Endodermal cell (in vitro differentiated cells): ENCODE data around the gene SPANXA1. TPM values are rescaled to one million over a fixed set of nuclear protein-coding genes. Genes with fewer than 3 reads are reported as not detected.
"Not testable (repeated sequence)": the region's sequence is repeated elsewhere in the genome, so short reads cannot be mapped to it uniquely, and the experiment has no call there.

Experiments used
- DNase-seq: peaks from one replicate; pipeline ENCODE4 v3.0.0-alpha.2; 2017
- H3K27ac ChIP-seq: 2 replicates; pipeline ENCODE4 v1.5.1; 2013; ENCODE audit warnings: mild to moderate bottlenecking, low read depth, low read length, moderate library complexity
- H3K27me3 ChIP-seq: 2 replicates; pipeline ENCODE4 v1.6.1; 2013; ENCODE audit warnings: mild to moderate bottlenecking, low read length, moderate library complexity; ENCODE audit not compliant: insufficient read depth, control insufficient read depth, poor library complexity, severe bottlenecking
- H3K36me3 ChIP-seq: 2 replicates; pipeline ENCODE4 v1.7.0; 2013; ENCODE audit warnings: mild to moderate bottlenecking, low read length, moderate library complexity; ENCODE audit not compliant: control insufficient read depth, insufficient read depth
- H3K4me1 ChIP-seq: one replicate; pipeline ENCODE4 v1.7.0; 2013; ENCODE audit warnings: low read length; ENCODE audit not compliant: control insufficient read depth, insufficient read depth
- H3K4me3 ChIP-seq: 2 replicates; pipeline ENCODE4 v1.5.1; 2013; ENCODE audit warnings: mild to moderate bottlenecking, low read length, moderate library complexity
- H3K9ac ChIP-seq: 2 replicates; pipeline ENCODE4 v1.6.1; 2013; ENCODE audit warnings: mild to moderate bottlenecking, low read length, moderate library complexity; ENCODE audit not compliant: poor library complexity, severe bottlenecking; ENCODE audit errors: extremely low read depth
- H3K9me3 ChIP-seq: 2 replicates; pipeline ENCODE4 v1.6.1; 2013; ENCODE audit warnings: mild to moderate bottlenecking, low read length, moderate library complexity; ENCODE audit not compliant: control insufficient read depth
- H3K27ac Mint-ChIP-seq: 2 replicates; pipeline ENCODE4 v1.8.0; 2020; ENCODE audit warnings: mixed read lengths
- H3K27me3 Mint-ChIP-seq: 2 replicates; pipeline ENCODE4 v1.8.0; 2021; ENCODE audit warnings: mild to moderate bottlenecking, mixed read lengths; ENCODE audit not compliant: insufficient read depth
- H3K36me3 Mint-ChIP-seq: 2 replicates; pipeline ENCODE4 v1.8.0; 2020; ENCODE audit warnings: low read depth, mixed read lengths
- H3K4me1 Mint-ChIP-seq: 2 replicates; pipeline ENCODE4 v1.8.0; 2020; ENCODE audit warnings: mixed read lengths
- H3K4me3 Mint-ChIP-seq: 2 replicates; pipeline ENCODE4 v1.8.0; 2020; ENCODE audit warnings: mild to moderate bottlenecking, moderate library complexity, mixed read lengths
- H3K9me3 Mint-ChIP-seq: 2 replicates; pipeline ENCODE4 v1.8.0; 2020; ENCODE audit warnings: mild to moderate bottlenecking, mixed read lengths
- CTCF ChIP-seq: fragments of 200-600 bp; sonication (generic); conservative IDR thresholded peaks from 2 replicates; pipeline ENCODE4 v1.5.0; 2021; ENCODE audit warnings: antibody characterized with exemption, mild to moderate bottlenecking
- WGBS, 2 experiments: methylation state at CpG; one replicate each; pipeline versions ENCODE4 v1.1.5 to v1.1.7; 2013; ENCODE audit warnings: missing lambda C conversion rate in 2 of 2, mixed read lengths in 1 of 2; ENCODE audit not compliant: insufficient coverage in 1 of 2, insufficient read length in 1 of 2; 5-methylcytosine and 5-hydroxymethylcytosine counted together
- long read RNA-seq, 4 experiments: library from polyadenylated mRNA in 2 of 4; library from RNA in 1 of 4; library from capped mRNA in 1 of 4; stranded (forward) in 3 of 4; unstranded in 1 of 4; transcript quantifications; one replicate each; pipeline ENCODE4 v2.0.0, GENCODE V29; 2020 to 2021; ENCODE audit warnings: inconsistent platforms in 1 of 4
- polyA plus RNA-seq, 2 experiments: library from polyadenylated mRNA; stranded (reverse); fragments of 50-300 nt; gene quantifications; one replicate each; pipeline ENCODE4 v1.2.3, GENCODE V29; 2013
- total RNA-seq, 2 donors: library from RNA; stranded (reverse); fragmentation: NEBNext Ultra II Directional in 1 of 2; extraction: Animal tissue kit (Norgen Biotek cat#: 25700) in 1 of 2; gene quantifications; 2 replicates in 1 of 2; 3 replicates in 1 of 2; pipeline ENCODE4 v1.2.1, GENCODE V29; 2021

Gene SPANXA1
- total RNA-seq: not detected
- not detected for polyA plus RNA-seq (2013, experiment 1 of 2)
- not detected for polyA plus RNA-seq (2013, experiment 2 of 2)
- long read RNA-seq, experiment 1: 0 reads
- long read RNA-seq, experiment 2: 0 reads
- long read RNA-seq, experiment 3: 0 reads
- long read RNA-seq, experiment 4: 0 reads

GRCh38 chrX:141584638-141585037, at the start of gene SPANXA1:
TSS of gene SPANXA1 (minus strand) at chrX:141584738. CDS start at chrX:141584678, 60 bp downstream.
- H3K27ac Mint-ChIP-seq, H3K4me1 ChIP-seq, DNase-seq, H3K4me1 Mint-ChIP-seq, H3K27me3 Mint-ChIP-seq, H3K4me3 Mint-ChIP-seq, H3K9ac ChIP-seq, H3K36me3 ChIP-seq, H3K4me3 ChIP-seq, H3K9me3 ChIP-seq, H3K9me3 Mint-ChIP-seq, H3K36me3 Mint-ChIP-seq, H3K27ac ChIP-seq, H3K27me3 ChIP-seq: not testable (repeated sequence)
- WGBS, 2 experiments: no CpG with 5 or more reads among the region's 10 CpGs

- H3K9me3 Mint-ChIP-seq: peaks cover 68% of the 10 kb centered on the region
- no peak for DNase-seq
- no peaks in the 10 kb centered on the region for H3K27me3 Mint-ChIP-seq
- no peaks in the 10 kb centered on the region for H3K4me1 ChIP-seq
- no peaks in the 10 kb centered on the region for H3K9me3 ChIP-seq
- H3K4me1 Mint-ChIP-seq: no peaks in the 10 kb centered on the region
- H3K27ac ChIP-seq: no peak overlapping the region
- no peak overlapping the region for H3K4me3 Mint-ChIP-seq
- TF ChIP-seq CTCF: no peak
- H3K27me3 ChIP-seq: no peaks in the 10 kb centered on the region
- H3K36me3 Mint-ChIP-seq: no peaks in the 10 kb centered on the region
- H3K36me3 ChIP-seq: no peaks in the 10 kb centered on the region
- no peak overlapping the region for H3K27ac Mint-ChIP-seq
- no peak overlapping the region for H3K4me3 ChIP-seq
- no peak overlapping the region for H3K9ac ChIP-seq
Observed at GRCh38 chrX:141632124-141632523, 47.6 kb upstream of the SPANXA1 start.

- Histone ChIP-seq H3K27me3 (no peaks in the 10 kb centered on the region), H3K9me3 (no peaks in the 10 kb centered on the region), H3K36me3 (no peaks in the 10 kb centered on the region), H3K4me3 (no peak overlapping the region), H3K4me1 (no peaks in the 10 kb centered on the region), H3K27ac (no peak overlapping the region), H3K9ac (no peak overlapping the region)
- no peak for DNase-seq
- no peaks in the 10 kb centered on the region for H3K27me3 Mint-ChIP-seq
- no peak overlapping the region for H3K4me3 Mint-ChIP-seq
- TF ChIP-seq CTCF: no peak
- peaks cover 53% of the 10 kb centered on the region for H3K9me3 Mint-ChIP-seq
- 95% methylated on average over 2 of the region's 2 CpGs; no CpG with 5 or more reads in 1 of the 2 experiments for WGBS, 2 experiments
- no peaks in the 10 kb centered on the region for H3K36me3 Mint-ChIP-seq
- H3K27ac Mint-ChIP-seq: no peak overlapping the region
- no peaks in the 10 kb centered on the region for H3K4me1 Mint-ChIP-seq
Observed at GRCh38 chrX:141619336-141619735, 34.8 kb upstream of the SPANXA1 start.

GRCh38 chrX:141609111-141609510, 24.6 kb upstream of the SPANXA1 start:
- peaks cover 37% of the 10 kb centered on the region for H3K9me3 Mint-ChIP-seq
- no peak overlapping the region for H3K27ac Mint-ChIP-seq
- Histone ChIP-seq H3K9ac (no peak overlapping the region), H3K36me3 (no peaks in the 10 kb centered on the region), H3K4me3 (no peak overlapping the region), H3K27ac (no peak overlapping the region), H3K4me1 (no peaks in the 10 kb centered on the region), H3K9me3 (no peaks in the 10 kb centered on the region), H3K27me3 (no peaks in the 10 kb centered on the region)
- H3K27me3 Mint-ChIP-seq: no peaks in the 10 kb centered on the region
- 94% methylated on average over 1 of the region's 1 CpG; no CpG with 5 or more reads in 1 of the 2 experiments for WGBS, 2 experiments
- no peaks in the 10 kb centered on the region for H3K4me1 Mint-ChIP-seq
- no peak for DNase-seq
- no peak for TF ChIP-seq CTCF
- H3K4me3 Mint-ChIP-seq: no peak overlapping the region
- H3K36me3 Mint-ChIP-seq: no peaks in the 10 kb centered on the region

GRCh38 chrX:141589408-141589807, 4.9 kb upstream of the SPANXA1 start, which contains the start of gene SPANXA2:
TSS of gene SPANXA2 (plus strand) at chrX:141589708. CDS start at chrX:141589768, 60 bp downstream.
- no CpG with 5 or more reads among the region's 10 CpGs for WGBS, 2 experiments
- H3K9me3 Mint-ChIP-seq, H3K4me3 ChIP-seq, H3K9me3 ChIP-seq, H3K27ac ChIP-seq, H3K4me1 ChIP-seq, H3K27me3 ChIP-seq, H3K36me3 Mint-ChIP-seq, H3K4me1 Mint-ChIP-seq, H3K36me3 ChIP-seq, DNase-seq, H3K9ac ChIP-seq, H3K4me3 Mint-ChIP-seq, H3K27me3 Mint-ChIP-seq, H3K27ac Mint-ChIP-seq: not testable (repeated sequence)
